H1 (cell line): Measurements from ENCODE around the gene AAMDC. TPM values are rescaled to one million over a fixed set of nuclear protein-coding genes. Genes with fewer than 3 reads are reported as not detected.

ENCODE experiments used
- CTCF ChIA-PET: fragments of 300-600 bp; sonication (Branson Sonifier 250); formaldehyde crosslinking; loops from one replicate; lab custom pipeline; 2021; ENCODE audit not compliant: partially characterized antibody; lab: Charles Lee
- POLR2A ChIA-PET: fragments of 300-600 bp; sonication (Branson Sonifier 250); formaldehyde crosslinking; loops from one replicate; lab custom pipeline; 2021; ENCODE audit warnings: inconsistent platforms; ENCODE audit not compliant: partially characterized antibody; lab: Charles Lee
- DNase-seq, 2 experiments: peaks; one replicate each; pipeline versions ENCODE4 v3.0.0 to v3.0.0-alpha.2; 2010 to 2022; ENCODE audit warnings: low spot score in 2 of 2, low read depth in 1 of 2, mixed read lengths in 1 of 2
- FAIRE-seq: peaks from 2 replicates; lab custom pipeline; 2011; peaks lifted over from hg19 to GRCh38; lab: Jason Lieb, UNC
- H2AFZ ChIP-seq: 2 replicates; pipeline ENCODE4 v1.8.1; 2012; ENCODE audit warnings: low read length, inconsistent platforms
- H2AK5ac ChIP-seq: 2 replicates; pipeline ENCODE4 v1.6.1; 2013; ENCODE audit warnings: low read depth, low read length
- H2BK120ac ChIP-seq: replicated peaks from 2 replicates; pipeline ENCODE3; 2013; ENCODE audit warnings: low read depth, low read length, inconsistent platforms
- H2BK12ac ChIP-seq: 2 replicates; pipeline ENCODE4 v1.6.1; 2013; ENCODE audit warnings: low read depth, low read length
- H2BK15ac ChIP-seq: 2 replicates; pipeline ENCODE4 v1.6.1; 2013; ENCODE audit warnings: low read length
- H2BK20ac ChIP-seq: 2 replicates; pipeline ENCODE4 v1.6.1; 2013; ENCODE audit warnings: low read length
- H2BK5ac ChIP-seq: 2 replicates; pipeline ENCODE4 v1.6.1; 2013; ENCODE audit warnings: low read depth, low read length
- H3K14ac ChIP-seq: 2 replicates; pipeline ENCODE4 v1.6.1; 2013; ENCODE audit warnings: inconsistent platforms; ENCODE audit not compliant: insufficient read length
- H3K18ac ChIP-seq: 2 replicates; pipeline ENCODE4 v1.6.1; 2013; ENCODE audit warnings: low read length; ENCODE audit errors: extremely low read depth
- H3K23ac ChIP-seq: 2 replicates; pipeline ENCODE4 v1.6.1; 2013; ENCODE audit warnings: inconsistent platforms; ENCODE audit not compliant: insufficient read length
- H3K23me2 ChIP-seq: 2 replicates; pipeline ENCODE4 v1.6.1; 2013; ENCODE audit warnings: low read depth, low read length
- H3K27ac ChIP-seq: 2 replicates; pipeline ENCODE4 v1.6.1; 2011; ENCODE audit warnings: low read depth, low read length, inconsistent platforms
- H3K27me3 ChIP-seq, 4 experiments: replicated peaks in 1 of 4; 1 replicate in 1 of 4; 2 replicates in 3 of 4; pipeline versions ENCODE4 v1.6.1 to v1.8.1; 2011 to 2013; ENCODE audit warnings: low read length in 3 of 4, mild to moderate bottlenecking in 3 of 4, inconsistent platforms in 2 of 4, mixed read lengths in 2 of 4, moderate library complexity in 1 of 4; ENCODE audit not compliant: control insufficient read depth in 3 of 4, insufficient read depth in 3 of 4; ENCODE audit errors: extremely low read depth in 1 of 4
- H3K36me3 ChIP-seq, 4 experiments: 2 replicates each; pipeline versions ENCODE4 v1.6.1 to v1.8.1; 2011 to 2013; ENCODE audit warnings: mild to moderate bottlenecking in 4 of 4, low read length in 3 of 4, moderate library complexity in 2 of 4, control low read depth in 1 of 4, inconsistent platforms in 1 of 4; ENCODE audit not compliant: insufficient read depth in 4 of 4, control insufficient read depth in 2 of 4
- H3K4ac ChIP-seq: replicated peaks from 2 replicates; pipeline ENCODE3; 2013; ENCODE audit warnings: low read length, low read depth, mixed read lengths, inconsistent platforms; ENCODE audit not compliant: insufficient read length
- H3K4me1 ChIP-seq, 4 experiments: replicated peaks in 1 of 4; 1 replicate in 1 of 4; 2 replicates in 3 of 4; pipeline versions ENCODE4 v1.6.1 to v1.8.1; 2011 to 2013; ENCODE audit warnings: low read length in 3 of 4, inconsistent platforms in 2 of 4, mixed read lengths in 1 of 4; ENCODE audit not compliant: insufficient read depth in 4 of 4, control insufficient read depth in 3 of 4
- H3K4me2 ChIP-seq, 2 experiments: 2 replicates each; pipeline versions ENCODE4 v1.6.1 to v1.8.1; 2011 to 2013; ENCODE audit warnings: low read depth in 2 of 2, low read length in 2 of 2, control low read depth in 1 of 2, inconsistent platforms in 1 of 2, mild to moderate bottlenecking in 1 of 2; ENCODE audit not compliant: insufficient read depth in 1 of 2
- H3K4me3 ChIP-seq, 4 experiments: fragments of 200-600, 300-600 bp in 1 of 4; sonication (generic), shearing (Covaris generic), sonication (Bioruptor Twin) in 1 of 4; 2 replicates each; pipeline versions ENCODE4 v1.5.1 to v1.8.1; 2011 to 2016; ENCODE audit warnings: low read length in 4 of 4, low read depth in 3 of 4, control low read depth in 2 of 4, inconsistent platforms in 2 of 4, mild to moderate bottlenecking in 2 of 4, mixed read lengths in 1 of 4, moderate library complexity in 1 of 4; ENCODE audit not compliant: insufficient read depth in 2 of 4; ENCODE audit errors: extremely low read depth in 1 of 4
- H3K56ac ChIP-seq: replicated peaks from 2 replicates; pipeline ENCODE3; 2013; ENCODE audit warnings: low read depth, mild to moderate bottlenecking, mixed read lengths, low read length, inconsistent platforms; ENCODE audit not compliant: insufficient read length
- H3K79me1 ChIP-seq: 2 replicates; pipeline ENCODE4 v1.6.1; 2013; ENCODE audit warnings: low read depth, low read length, control low read depth
- H3K79me2 ChIP-seq, 2 experiments: 2 replicates each; pipeline versions ENCODE4 v1.6.1 to v1.8.1; 2012 to 2013; ENCODE audit warnings: low read length in 2 of 2, mild to moderate bottlenecking in 2 of 2, inconsistent platforms in 1 of 2; ENCODE audit not compliant: insufficient read depth in 2 of 2, control insufficient read depth in 1 of 2
- H3K9ac ChIP-seq, 4 experiments: replicated peaks in 1 of 4; 1 replicate in 1 of 4; 2 replicates in 3 of 4; pipeline versions ENCODE4 v1.6.1 to v1.8.1; 2011 to 2013; ENCODE audit warnings: low read depth in 3 of 4, low read length in 3 of 4, control low read depth in 2 of 4, mild to moderate bottlenecking in 2 of 4, moderate library complexity in 2 of 4, inconsistent platforms in 1 of 4; ENCODE audit errors: extremely low read depth in 1 of 4
- H3K9me3 ChIP-seq, 2 experiments: 2 replicates each; pipeline versions ENCODE4 v1.6.1 to v1.8.1; 2012 to 2013; ENCODE audit warnings: mild to moderate bottlenecking in 2 of 2, moderate library complexity in 2 of 2, control low read depth in 1 of 2, inconsistent platforms in 1 of 2, low read depth in 1 of 2, low read length in 1 of 2, mixed read lengths in 1 of 2; ENCODE audit not compliant: insufficient read depth in 2 of 2
- H4K20me1 ChIP-seq, 2 experiments: replicated peaks in 1 of 2; 2 replicates each; pipeline versions ENCODE3 to v1.8.1; 2011 to 2013; ENCODE audit warnings: inconsistent platforms in 2 of 2, low read length in 2 of 2, mild to moderate bottlenecking in 1 of 2; ENCODE audit not compliant: insufficient read depth in 2 of 2, control insufficient read depth in 1 of 2
- H4K5ac ChIP-seq: 2 replicates; pipeline ENCODE4 v1.6.1; 2013; ENCODE audit warnings: low read length, low read depth, mixed read lengths, inconsistent platforms; ENCODE audit not compliant: insufficient read length
- H4K8ac ChIP-seq: 2 replicates; pipeline ENCODE4 v1.8.0; 2013; ENCODE audit warnings: mild to moderate bottlenecking, moderate library complexity, low read length, inconsistent platforms; ENCODE audit not compliant: insufficient read depth; ENCODE audit errors: extremely low read depth
- H4K91ac ChIP-seq: replicated peaks from 2 replicates; pipeline ENCODE3; 2013; ENCODE audit warnings: low read length, mixed read lengths, inconsistent platforms; ENCODE audit not compliant: insufficient read length
- MAX ChIP-seq: IDR thresholded peaks from 2 replicates; pipeline ENCODE4 v1.6.1; 2012; ENCODE audit warnings: inconsistent platforms
- RFX5 ChIP-seq: IDR thresholded peaks from 2 replicates; pipeline ENCODE4 v1.6.1; 2011; ENCODE audit warnings: low read depth, low read length, improper control_type of control experiment, borderline replicate concordance
- SRF ChIP-seq: IDR thresholded peaks from 2 replicates; pipeline ENCODE4 v1.6.1; 2011; ENCODE audit warnings: mild to moderate bottlenecking, low read depth, low read length, moderate library complexity
- WGBS, 2 experiments: shearing (Covaris generic) in 1 of 2; methylation state at CpG; one replicate each; pipeline versions ENCODE4 v1.1.6 to v1.1.7; 2013 to 2015; ENCODE audit warnings: low lambda C conversion rate in 2 of 2, mixed read lengths in 2 of 2, inconsistent platforms in 1 of 2, low coverage in 1 of 2, missing lambda C conversion rate in 1 of 2; ENCODE audit not compliant: insufficient replicate concordance in 2 of 2, insufficient coverage in 1 of 2, insufficient read length in 1 of 2; ENCODE audit errors: extremely low coverage in 1 of 2, missing lambda C conversion rate in 1 of 2; 5-methylcytosine and 5-hydroxymethylcytosine counted together
- polyA plus RNA-seq, 7 experiments: library from polyadenylated mRNA; depleted of rRNA in 3 of 7; stranded (reverse) in 5 of 7; unstranded in 2 of 7; fragments of >200 nt in 5 of 7; fragments of 200-250 nt in 2 of 7; gene quantifications; 1 replicate in 5 of 7; 2 replicates in 1 of 7; 4 replicates in 1 of 7; pipeline versions ENCODE4 v1.2.1 to v1.2.3, GENCODE V29; 2011 to 2013; ENCODE audit warnings: missing spikeins in 2 of 7, mixed read lengths in 2 of 7
- total RNA-seq: library from RNA; stranded (reverse); fragmentation: NEBNext Ultra II Directional; extraction: Animal tissue kit (Norgen Biotek cat#: 25700); gene quantifications from 2 replicates; pipeline ENCODE4 v1.2.1, GENCODE V29; 2021

Gene AAMDC
- total and polyA plus RNA-seq, 2 of the 8 experiments (the other 6 are each of a cell fraction or from before 2014, with no cell fraction given) = 17.2 to 19.5 TPM

- no peak for TF ChIP-seq RFX5
- no peak for TF ChIP-seq SRF
- no peak for TF ChIP-seq MAX
- FAIRE-seq = no peak
Measured at GRCh38 chr11:77828926-77829325, 8.0 kb downstream of the AAMDC start.

More at GRCh38 chr11:77828926-77829325, 8.0 kb downstream of the AAMDC start:
- no peak overlapping the region for H4K5ac ChIP-seq
- H2BK120ac ChIP-seq = no peak overlapping the region
- no peak overlapping the region for H3K9ac ChIP-seq
- H3K9me3 ChIP-seq = peaks cover 5 to 10% of the 10 kb centered on the region in 2 experiments; a peak in 3 of 4 replicates
- no peaks in the 10 kb centered on the region for H3K79me2 ChIP-seq
- H3K79me1 ChIP-seq = no peaks in the 10 kb centered on the region; the same call in 1 of the 2 replicates
- no peak overlapping the region for H3K4me3 ChIP-seq
- no peak overlapping the region for H2BK20ac ChIP-seq
- no peak overlapping the region for H3K56ac ChIP-seq
- no peak overlapping the region for H3K23ac ChIP-seq
- H3K27ac ChIP-seq = no peak overlapping the region
- H4K8ac ChIP-seq = no peak overlapping the region
- H2BK12ac ChIP-seq = no peak overlapping the region
- no peak for DNase-seq
- H2BK5ac ChIP-seq = no peak overlapping the region
- H3K23me2 ChIP-seq = no peaks in the 10 kb centered on the region
- no peaks in the 10 kb centered on the region for H3K27me3 ChIP-seq
- no peak overlapping the region for H3K4ac ChIP-seq
- H3K4me2 ChIP-seq = no peak overlapping the region
- H2AK5ac ChIP-seq = no peak overlapping the region
- H4K20me1 ChIP-seq = no peaks in the 10 kb centered on the region
- no peaks in the 10 kb centered on the region for H3K4me1 ChIP-seq
- ChIA-PET POLR2A (interaction anchor here (0.6 kb wide), 1 partner anchor 26 kb away, joined by 5 read pairs; no protein-coding TSS in a partner anchor), CTCF (no interaction called here)
- H4K91ac ChIP-seq = no peak overlapping the region
- no peak overlapping the region for H3K14ac ChIP-seq
- no peak overlapping the region for H2BK15ac ChIP-seq
- 87% methylated on average over 2 of the region's 2 CpGs; no CpG with 5 or more reads in 1 of the 2 experiments for WGBS, 2 experiments
- no peak overlapping the region for H3K18ac ChIP-seq
- peaks cover 0 to 3% (median 0%) of the 10 kb centered on the region in 4 experiments; a peak in 1 of 8 replicates for H3K36me3 ChIP-seq
- no peak overlapping the region for H2AFZ ChIP-seq
